ENCODE measurements around the gene FAM50B.

FAM50B gene

GRCh38 chr6:3876101-3876500 is 26.9 kb downstream of the FAM50B start:
- H3K9ac ChIP-seq: no peak overlapping the region
- H3K79me2 ChIP-seq (ENCODE audit: insufficient read depth, low read depth): no peaks in the 10 kb centered on the region
- H3K27me3 ChIP-seq (ENCODE audit: insufficient read depth, low read depth): no peaks in the 10 kb centered on the region
- no peak for TF ChIP-seq CTCF (conservative IDR thresholded peaks at IDR 0.05; ENCODE audit: low read depth, low read length)
- no peak overlapping the region for H3K27ac ChIP-seq
- H3K36me3 ChIP-seq (ENCODE audit: insufficient read depth): no peaks in the 10 kb centered on the region
- H4K20me1 ChIP-seq (ENCODE audit: insufficient read depth): no peaks in the 10 kb centered on the region
- no peak overlapping the region for H3K4me2 ChIP-seq
- H3K4me1 ChIP-seq (ENCODE audit: low read depth, poor library complexity, severe bottlenecking): no peaks in the 10 kb centered on the region
- H2AFZ ChIP-seq (ENCODE audit: low read depth): no peak overlapping the region
- H3K4me3 ChIP-seq (IDR thresholded peaks at IDR 0.05; ENCODE audit: insufficient read depth, low read depth, low read length): no peak overlapping the region

GRCh38 chr6:3876866-3877265 is 27.7 kb downstream of the FAM50B start:
- Histone ChIP-seq H3K36me3 (ENCODE audit: insufficient read depth) (no peaks in the 10 kb centered on the region), H3K27me3 (ENCODE audit: insufficient read depth, low read depth) (no peaks in the 10 kb centered on the region), H4K20me1 (ENCODE audit: insufficient read depth) (no peaks in the 10 kb centered on the region), H3K27ac (no peak overlapping the region), H3K4me2 (no peak overlapping the region), H3K79me2 (ENCODE audit: insufficient read depth, low read depth) (no peaks in the 10 kb centered on the region), H2AFZ (ENCODE audit: low read depth) (no peak overlapping the region), H3K9ac (no peak overlapping the region), H3K4me1 (ENCODE audit: low read depth, poor library complexity, severe bottlenecking) (no peaks in the 10 kb centered on the region), H3K4me3 (IDR thresholded peaks at IDR 0.05; ENCODE audit: insufficient read depth, low read depth, low read length) (no peak overlapping the region)
- no peak for TF ChIP-seq CTCF (conservative IDR thresholded peaks at IDR 0.05; ENCODE audit: low read depth, low read length)

GRCh38 chr6:3878048-3878666 is 29.0 kb downstream of the FAM50B start:
- H3K27me3 ChIP-seq (ENCODE audit: insufficient read depth, low read depth): no peaks in the 10 kb centered on the region
- no peaks in the 10 kb centered on the region for H3K4me1 ChIP-seq (ENCODE audit: low read depth, poor library complexity, severe bottlenecking)
- H3K4me3 ChIP-seq (IDR thresholded peaks at IDR 0.05; ENCODE audit: insufficient read depth, low read depth, low read length): no peak overlapping the region
- no peak overlapping the region for H2AFZ ChIP-seq (ENCODE audit: low read depth)
- H3K4me2 ChIP-seq: no peak overlapping the region
- H3K79me2 ChIP-seq (ENCODE audit: insufficient read depth, low read depth): no peaks in the 10 kb centered on the region
- no peaks in the 10 kb centered on the region for H4K20me1 ChIP-seq (ENCODE audit: insufficient read depth)
- TF ChIP-seq CTCF (conservative IDR thresholded peaks at IDR 0.05; ENCODE audit: low read depth, low read length): no peak
- no peaks in the 10 kb centered on the region for H3K36me3 ChIP-seq (ENCODE audit: insufficient read depth)
- no peak overlapping the region for H3K27ac ChIP-seq
- H3K9ac ChIP-seq: no peak overlapping the region

GRCh38 chr6:3879194-3879952 is 30.2 kb downstream of the FAM50B start:
- H3K27me3 ChIP-seq (ENCODE audit: insufficient read depth, low read depth): no peaks in the 10 kb centered on the region
- no peak for TF ChIP-seq CTCF (conservative IDR thresholded peaks at IDR 0.05; ENCODE audit: low read depth, low read length)

More at GRCh38 chr6:3879194-3879952, 30.2 kb downstream of the FAM50B start:
- Histone ChIP-seq H3K27ac (no peak overlapping the region), H4K20me1 (ENCODE audit: insufficient read depth) (no peaks in the 10 kb centered on the region), H3K36me3 (ENCODE audit: insufficient read depth) (no peaks in the 10 kb centered on the region), H3K4me2 (no peak overlapping the region), H3K4me3 (IDR thresholded peaks at IDR 0.05; ENCODE audit: insufficient read depth, low read depth, low read length) (no peak overlapping the region), H3K9ac (no peak overlapping the region), H3K4me1 (ENCODE audit: low read depth, poor library complexity, severe bottlenecking) (no peaks in the 10 kb centered on the region), H2AFZ (ENCODE audit: low read depth) (no peak overlapping the region), H3K79me2 (ENCODE audit: insufficient read depth, low read depth) (no peaks in the 10 kb centered on the region)
